PFSK-1 (cell line): ENCODE results near the gene NKRF.

Experiments
- FOXP2 ChIP-seq: optimal IDR thresholded peaks from 2 replicates; pipeline ENCODE3; 2011; ENCODE audit warnings: borderline replicate concordance, control low read depth, inconsistent platforms; ENCODE audit not compliant: insufficient read depth; ENCODE audit errors: extremely low read length, extremely low read depth
- POLR2AphosphoS5 ChIP-seq: IDR thresholded peaks from 2 replicates; pipeline ENCODE4 v1.6.1; 2012; ENCODE audit warnings: low read depth, mild to moderate bottlenecking, control low read depth, low read length, moderate library complexity
- SIN3A ChIP-seq: IDR thresholded peaks from 2 replicates; pipeline ENCODE4 v1.6.1; 2012; ENCODE audit warnings: mild to moderate bottlenecking, low read length, moderate library complexity, borderline replicate concordance; ENCODE audit not compliant: insufficient read depth
- TAF1 ChIP-seq: IDR thresholded peaks from 2 replicates; pipeline ENCODE4 v1.6.1; 2012; ENCODE audit warnings: low read length, control low read depth, borderline replicate concordance; ENCODE audit not compliant: insufficient read depth
- TF ChIP-seq, protein P1 (sequence below), 2 experiments: IDR thresholded peaks; 2 replicates each; pipeline versions ENCODE4 v1.6.1 to v1.8.0; 2011 to 2012; ENCODE audit warnings: low read depth in 2 of 2, low read length in 2 of 2, control low read depth in 1 of 2, inconsistent platforms in 1 of 2, mild to moderate bottlenecking in 1 of 2, moderate library complexity in 1 of 2; ENCODE audit not compliant: insufficient read depth in 1 of 2

Gene NKRF

DNA sequence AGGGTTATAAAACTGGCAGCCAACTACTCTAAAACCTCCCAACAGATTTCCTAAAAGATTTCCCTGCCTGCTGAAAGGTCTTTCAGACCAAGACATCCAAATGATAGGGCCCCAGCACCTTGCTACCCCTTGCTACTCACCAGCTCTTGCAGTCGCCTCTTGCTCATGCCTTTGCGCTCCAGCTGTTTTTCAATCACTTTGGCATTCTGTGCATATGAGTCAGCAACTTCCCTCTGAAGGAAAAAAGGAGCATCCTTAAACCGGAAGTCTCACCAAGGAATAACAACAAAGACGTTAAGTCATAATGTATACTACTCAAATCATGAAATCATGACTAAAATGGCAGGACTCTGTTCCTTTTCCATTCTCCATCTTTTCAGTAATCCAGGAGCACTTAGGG, 65.0 kb downstream of the NKRF start:
- TF ChIP-seq, protein P1, sequence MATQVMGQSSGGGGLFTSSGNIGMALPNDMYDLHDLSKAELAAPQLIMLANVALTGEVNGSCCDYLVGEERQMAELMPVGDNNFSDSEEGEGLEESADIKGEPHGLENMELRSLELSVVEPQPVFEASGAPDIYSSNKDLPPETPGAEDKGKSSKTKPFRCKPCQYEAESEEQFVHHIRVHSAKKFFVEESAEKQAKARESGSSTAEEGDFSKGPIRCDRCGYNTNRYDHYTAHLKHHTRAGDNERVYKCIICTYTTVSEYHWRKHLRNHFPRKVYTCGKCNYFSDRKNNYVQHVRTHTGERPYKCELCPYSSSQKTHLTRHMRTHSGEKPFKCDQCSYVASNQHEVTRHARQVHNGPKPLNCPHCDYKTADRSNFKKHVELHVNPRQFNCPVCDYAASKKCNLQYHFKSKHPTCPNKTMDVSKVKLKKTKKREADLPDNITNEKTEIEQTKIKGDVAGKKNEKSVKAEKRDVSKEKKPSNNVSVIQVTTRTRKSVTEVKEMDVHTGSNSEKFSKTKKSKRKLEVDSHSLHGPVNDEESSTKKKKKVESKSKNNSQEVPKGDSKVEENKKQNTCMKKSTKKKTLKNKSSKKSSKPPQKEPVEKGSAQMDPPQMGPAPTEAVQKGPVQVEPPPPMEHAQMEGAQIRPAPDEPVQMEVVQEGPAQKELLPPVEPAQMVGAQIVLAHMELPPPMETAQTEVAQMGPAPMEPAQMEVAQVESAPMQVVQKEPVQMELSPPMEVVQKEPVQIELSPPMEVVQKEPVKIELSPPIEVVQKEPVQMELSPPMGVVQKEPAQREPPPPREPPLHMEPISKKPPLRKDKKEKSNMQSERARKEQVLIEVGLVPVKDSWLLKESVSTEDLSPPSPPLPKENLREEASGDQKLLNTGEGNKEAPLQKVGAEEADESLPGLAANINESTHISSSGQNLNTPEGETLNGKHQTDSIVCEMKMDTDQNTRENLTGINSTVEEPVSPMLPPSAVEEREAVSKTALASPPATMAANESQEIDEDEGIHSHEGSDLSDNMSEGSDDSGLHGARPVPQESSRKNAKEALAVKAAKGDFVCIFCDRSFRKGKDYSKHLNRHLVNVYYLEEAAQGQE (IDR thresholded peaks at IDR 0.05; ENCODE audit: insufficient read depth in 1 of 2, low read depth in 2 of 2, low read length in 2 of 2) = no peak
- no peak for TF ChIP-seq POLR2AphosphoS5

DNA sequence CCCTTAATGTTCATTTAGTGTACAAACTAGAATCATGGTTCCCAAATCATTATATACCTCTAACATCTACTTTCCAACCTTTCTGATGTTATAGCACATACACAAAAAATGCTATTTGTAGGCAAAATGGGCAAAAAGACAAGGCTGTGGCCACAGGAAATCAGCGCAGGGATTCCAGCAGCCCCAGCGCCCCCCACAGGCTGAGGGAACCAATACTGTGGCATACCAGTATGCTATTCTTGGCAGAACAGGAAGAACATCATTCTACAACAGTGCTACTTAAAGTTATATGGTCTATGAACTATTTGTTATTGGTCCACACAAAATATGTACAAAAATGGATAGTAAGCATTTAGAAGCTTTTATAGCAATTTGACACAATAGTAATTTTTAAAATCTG, 66.4 kb downstream of the NKRF start:
- TF ChIP-seq, protein P1 (IDR thresholded peaks at IDR 0.05; ENCODE audit: insufficient read depth in 1 of 2, low read depth in 2 of 2, low read length in 2 of 2) = no peak
- TF ChIP-seq POLR2AphosphoS5 (no peak), FOXP2 (no peak), TAF1 (no peak), SIN3A (no peak)
